HG03439 (cell line): Measurements from ENCODE around the gene DUSP22.

Experiments
- ATAC-seq: cut with Tn5 transposase; IDR thresholded peaks from one replicate; pipeline ENCODE4 v1.9.1; 2021; ENCODE audit warnings: mild to moderate bottlenecking, moderate library complexity; ENCODE audit not compliant: unreplicated experiment

Gene DUSP22

GRCh38 chr6:349491-349921 is 57.2 kb downstream of the DUSP22 start:
- no peak for ATAC-seq

GRCh38 chr6:350371-350770 is 58.1 kb downstream of the DUSP22 start:
- no peak for ATAC-seq

DNA sequence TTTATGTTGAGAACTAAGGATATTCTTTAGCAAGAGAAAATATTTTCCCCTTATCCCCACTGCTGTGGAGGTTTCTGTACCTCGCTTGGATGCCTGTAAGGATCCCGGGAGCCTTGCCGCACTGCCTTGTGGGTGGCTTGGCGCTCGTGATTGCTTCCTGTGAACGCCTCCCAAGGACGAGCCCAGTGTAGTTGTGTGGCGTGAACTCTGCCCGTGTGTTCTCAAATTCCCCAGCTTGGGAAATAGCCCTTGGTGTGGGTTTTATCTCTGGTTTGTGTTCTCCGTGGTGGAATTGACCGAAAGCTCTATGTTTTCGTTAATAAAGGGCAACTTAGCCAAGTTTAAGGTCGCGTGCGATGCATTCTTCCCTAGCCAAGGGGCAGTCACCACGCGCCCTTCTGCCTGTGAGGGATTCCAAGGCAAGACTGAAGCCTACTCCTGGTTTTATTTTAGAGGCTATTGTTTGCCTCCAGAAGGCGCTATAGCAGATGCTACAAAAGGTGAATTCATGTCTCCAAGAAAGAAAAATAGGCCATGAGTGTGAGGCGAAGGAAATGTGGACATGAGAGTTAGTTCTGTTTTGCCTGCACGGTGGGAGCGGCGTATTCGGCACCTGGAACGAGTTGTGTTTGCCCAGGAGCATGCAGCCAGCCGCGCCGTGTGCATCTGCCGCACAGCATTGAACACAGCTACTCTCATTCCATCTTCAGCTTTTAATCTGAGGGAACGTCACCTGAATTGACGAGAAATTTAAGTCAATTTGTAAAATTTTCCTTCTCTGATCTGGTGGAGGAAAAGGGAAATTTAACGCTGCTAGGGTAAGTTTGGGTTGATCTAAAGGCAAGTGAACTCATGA is 59.0 kb downstream of the DUSP22 start:
- ATAC-seq, result no peak

GRCh38 chr6:351867-352289 is 59.6 kb downstream of the DUSP22 start:
- ATAC-seq, result no peak

- ATAC-seq, result no peak
Measured at GRCh38 chr6:352474-352873, 60.2 kb downstream of the DUSP22 start.

- no peak for ATAC-seq
Measured at GRCh38 chr6:352896-353470, 60.7 kb downstream of the DUSP22 start.

DNA sequence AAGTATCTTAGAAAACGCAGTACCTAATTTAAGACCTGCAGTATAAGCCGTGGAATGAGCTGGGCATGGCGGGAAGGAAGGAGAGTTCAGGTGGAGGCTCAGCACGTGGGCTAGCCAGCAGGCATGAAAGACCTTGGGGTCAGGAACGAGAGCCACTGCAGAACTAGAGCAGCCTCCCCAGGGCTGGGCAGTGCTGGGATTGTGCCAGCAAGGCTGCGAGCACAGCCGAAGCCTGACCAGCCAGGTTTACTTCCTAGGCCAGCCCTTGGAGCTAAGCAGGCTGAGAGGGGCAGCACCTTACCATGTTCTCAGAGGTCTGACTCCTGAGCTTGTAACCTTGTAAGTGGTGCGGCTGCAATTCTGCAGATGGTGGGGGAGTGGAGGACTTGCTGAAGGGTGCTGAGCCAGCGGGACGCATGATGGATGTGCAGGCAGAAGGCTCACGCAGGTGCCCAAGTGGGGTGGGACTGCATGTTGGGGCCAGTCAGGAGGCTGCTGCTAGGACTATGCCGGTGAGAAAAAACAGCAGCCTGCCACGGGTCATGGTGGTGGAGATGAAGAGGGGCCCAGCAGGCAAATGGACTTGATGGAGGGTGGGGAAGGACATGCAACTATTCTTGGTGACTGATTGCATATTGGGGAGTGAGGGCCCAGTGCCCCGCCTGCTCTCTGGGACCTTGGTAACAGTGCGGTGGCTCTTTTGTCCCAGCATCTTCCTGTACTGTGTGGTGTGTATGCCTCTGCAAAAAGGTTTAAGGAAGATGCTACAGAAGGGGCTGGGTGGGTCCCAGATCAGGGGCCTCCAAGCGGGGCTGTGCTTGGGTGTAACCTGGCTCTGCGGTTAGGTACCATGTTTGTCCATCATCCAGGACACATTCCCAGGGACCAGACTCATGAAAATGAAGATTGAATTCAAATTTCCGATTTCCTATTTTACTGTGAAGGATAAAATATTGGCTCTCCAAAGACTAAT is 61.6 kb downstream of the DUSP22 start:
- no peak for ATAC-seq

DNA sequence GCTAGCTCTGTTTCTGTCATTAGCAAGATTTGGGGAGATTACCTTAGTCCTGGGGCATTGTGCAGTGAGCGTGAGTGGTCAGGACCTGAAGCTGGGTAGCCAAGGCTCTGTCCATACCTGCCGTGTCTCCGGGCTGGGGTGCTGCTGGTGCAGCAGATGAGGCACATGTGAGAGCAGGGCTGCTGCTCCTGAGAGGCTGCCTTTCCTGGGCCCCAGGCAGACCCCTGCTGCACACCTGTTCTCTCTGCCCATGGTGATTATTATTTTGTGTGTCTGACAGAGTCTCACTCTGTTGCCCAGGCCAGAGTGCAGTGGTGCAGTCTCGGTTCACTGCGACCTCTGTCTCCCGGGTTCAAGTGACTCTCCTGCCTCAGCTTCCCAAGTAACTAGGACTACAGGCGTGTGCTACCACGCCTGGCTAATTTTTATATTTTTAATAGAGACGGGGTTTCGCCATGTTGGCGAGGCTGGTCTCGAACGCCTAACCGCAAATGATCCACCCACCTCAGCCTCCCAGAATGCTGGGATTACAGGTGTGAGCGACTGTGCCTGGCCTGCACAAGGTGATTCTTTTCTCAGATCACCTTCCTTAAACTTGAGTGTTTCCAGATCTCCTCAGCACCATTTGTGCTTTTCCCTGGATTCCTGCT is 62.5 kb downstream of the DUSP22 start:
- no peak for ATAC-seq

GRCh38 chr6:355373-356208 is 63.3 kb downstream of the DUSP22 start:
- ATAC-seq, result no peak

- ATAC-seq, result no peak
Measured at GRCh38 chr6:356828-357251, 64.6 kb downstream of the DUSP22 start.

DNA sequence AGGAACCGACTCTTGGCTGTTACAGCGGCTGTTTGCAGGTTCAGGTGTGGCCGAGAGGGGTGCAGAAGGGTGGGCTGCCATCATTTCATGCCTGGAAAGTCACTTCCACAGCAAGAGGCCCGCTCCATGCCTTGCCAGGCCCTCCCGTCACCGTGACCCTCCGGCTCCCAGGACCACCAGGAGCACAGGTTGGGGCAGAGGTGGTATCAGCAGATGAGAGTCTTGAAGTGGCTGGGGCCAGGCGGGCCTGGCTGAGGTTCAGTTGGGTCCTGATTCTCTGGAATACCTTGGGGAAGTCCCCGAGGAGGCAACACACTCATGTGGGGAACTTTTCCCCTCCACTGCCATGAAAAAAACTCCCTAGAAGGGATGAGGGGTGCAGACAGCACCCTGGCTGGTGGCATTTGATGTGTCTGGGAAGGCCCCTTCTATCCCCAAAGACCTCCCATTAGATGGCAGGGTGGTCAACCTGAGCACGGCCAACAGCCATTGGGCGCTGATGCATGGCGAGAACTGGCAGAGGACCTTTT is 65.0 kb downstream of the DUSP22 start:
- no peak for ATAC-seq

GRCh38 chr6:357791-358341 is 65.6 kb downstream of the DUSP22 start:
- ATAC-seq, result no peak

GRCh38 chr6:358432-358831 is 66.1 kb downstream of the DUSP22 start:
- no peak for ATAC-seq

DNA sequence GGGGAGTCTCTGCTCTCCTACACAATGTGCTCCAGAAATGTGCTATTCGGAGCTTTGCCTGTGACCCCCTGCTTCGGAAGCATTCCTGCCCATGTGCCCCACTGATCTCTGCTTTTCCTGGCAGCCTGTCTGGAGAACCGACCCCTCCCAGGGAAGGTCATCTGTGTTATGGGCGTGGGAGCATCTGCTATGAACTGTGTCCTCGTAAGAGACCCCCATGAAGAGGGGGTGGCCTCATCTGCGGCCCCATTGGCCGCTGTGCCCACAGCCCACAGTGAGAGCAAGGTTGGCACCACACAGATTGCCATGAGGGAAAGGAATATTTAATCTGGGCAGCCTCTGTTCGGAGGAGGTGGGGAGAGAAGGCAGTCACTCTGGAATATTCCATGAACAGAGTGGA is 66.6 kb downstream of the DUSP22 start:
- ATAC-seq, result no peak

GRCh38 chr6:359261-360035 is 67.2 kb downstream of the DUSP22 start:
- no peak for ATAC-seq

- no peak for ATAC-seq
Measured at GRCh38 chr6:360349-360748, 68.1 kb downstream of the DUSP22 start.

- ATAC-seq, result no peak
Measured at GRCh38 chr6:360764-361373, 68.6 kb downstream of the DUSP22 start.
